Endothelial cell of umbilical vein (primary cell): Measurements from ENCODE around the gene SMURF1. TPM values are rescaled to one million over a fixed set of nuclear protein-coding genes. Genes with fewer than 3 reads are reported as not detected.

Source experiments
- BruUV-seq: library from RNA; stranded (reverse); fragments of 400-500 nt; replicated peaks from 2 replicates; lab custom pipeline; 2021; lab: Mats Ljungman, UMichigan
- CTCF ChIA-PET: fragments of 300-600, 350-600 bp; sonication (Branson Sonifier 250); formaldehyde crosslinking; loops from one replicate; lab custom pipeline; 2021; ENCODE audit warnings: antibody characterized with exemption, inconsistent platforms; lab: Charles Lee
- POLR2A ChIA-PET: fragments of 300-600, 350-600 bp; sonication (Branson Sonifier 250); formaldehyde crosslinking; loops from one replicate; lab custom pipeline; 2021; ENCODE audit warnings: antibody characterized with exemption, inconsistent platforms; lab: Charles Lee
- DNase-seq: peaks from one replicate; pipeline ENCODE4 v3.0.0-alpha.2; 2011; ENCODE audit warnings: low read depth, low spot score
- FAIRE-seq: peaks from 2 replicates; lab custom pipeline; 2011; peaks lifted over from hg19 to GRCh38; lab: Jason Lieb, UNC
- H2AFZ ChIP-seq: 2 replicates; pipeline ENCODE4 v1.6.0; 2012; ENCODE audit warnings: low read depth, low read length, control low read depth, inconsistent platforms
- H3K27ac ChIP-seq: 2 replicates; pipeline ENCODE4 v1.5.1; 2011; ENCODE audit warnings: low read depth, mild to moderate bottlenecking, control low read depth, low read length, moderate library complexity; ENCODE audit not compliant: insufficient read depth
- H3K27me3 ChIP-seq, 2 experiments: 2 replicates each; pipeline versions ENCODE4 v1.6.0 to v1.6.1; 2011; ENCODE audit warnings: low read length in 2 of 2, mixed read lengths in 1 of 2; ENCODE audit not compliant: control insufficient read depth in 2 of 2, insufficient read depth in 2 of 2
- H3K36me3 ChIP-seq, 2 experiments: 2 replicates in 1 of 2; 3 replicates in 1 of 2; pipeline ENCODE4 v1.5.1; 2011; ENCODE audit warnings: low read length in 2 of 2, mild to moderate bottlenecking in 1 of 2, moderate library complexity in 1 of 2; ENCODE audit not compliant: control insufficient read depth in 2 of 2, insufficient read depth in 2 of 2; ENCODE audit errors: extremely low read depth in 1 of 2
- H3K4me1 ChIP-seq: 3 replicates; pipeline ENCODE4 v1.5.1; 2011; ENCODE audit warnings: mild to moderate bottlenecking, low read length; ENCODE audit not compliant: control insufficient read depth, insufficient read depth; ENCODE audit errors: extremely low read depth
- H3K4me2 ChIP-seq: 2 replicates; pipeline ENCODE4 v1.6.1; 2011; ENCODE audit warnings: low read length, control low read depth, mixed read lengths; ENCODE audit not compliant: insufficient read depth
- H3K4me3 ChIP-seq, 3 experiments: fragments of 200-600 bp in 1 of 3; sonication (generic), shearing (Covaris generic) in 1 of 3; replicated peaks in 1 of 3; 2 replicates each; pipeline ENCODE4 v1.5.1; 2011 to 2016; ENCODE audit warnings: control low read depth in 3 of 3, low read length in 3 of 3, mild to moderate bottlenecking in 2 of 3, inconsistent platforms in 1 of 3, low read depth in 1 of 3, moderate library complexity in 1 of 3; ENCODE audit not compliant: insufficient read depth in 1 of 3
- H3K79me2 ChIP-seq: 2 replicates; pipeline ENCODE4 v1.6.0; 2012; ENCODE audit warnings: low read length, inconsistent platforms; ENCODE audit not compliant: control insufficient read depth, insufficient read depth
- H3K9ac ChIP-seq: replicated peaks from 2 replicates; pipeline ENCODE3; 2011; ENCODE audit warnings: low read length, control low read depth; ENCODE audit not compliant: insufficient read depth; ENCODE audit errors: extremely low read depth
- H3K9me1 ChIP-seq: replicated peaks from 3 replicates; pipeline ENCODE4 v1.6.0; 2011; ENCODE audit warnings: mild to moderate bottlenecking, low read length; ENCODE audit not compliant: control insufficient read depth, insufficient read depth; ENCODE audit errors: extremely low read depth
- H3K9me3 ChIP-seq: replicated peaks from 2 replicates; pipeline ENCODE4 v1.5.1; 2012; ENCODE audit warnings: low read length, inconsistent platforms; ENCODE audit not compliant: control insufficient read depth, insufficient read depth
- H4K20me1 ChIP-seq: replicated peaks from 2 replicates; pipeline ENCODE3; 2011; ENCODE audit warnings: mild to moderate bottlenecking, low read length; ENCODE audit not compliant: control insufficient read depth, insufficient read depth; ENCODE audit errors: extremely low read depth
- CTCF ChIP-seq, 2 donors: IDR thresholded peaks; 1 replicate in 1 of 2; 2 replicates in 1 of 2; pipeline ENCODE4 v1.5.1; 2011; ENCODE audit warnings: low read length in 2 of 2, mild to moderate bottlenecking in 2 of 2, moderate library complexity in 2 of 2, control low read depth in 1 of 2, inconsistent platforms in 1 of 2, low read depth in 1 of 2; ENCODE audit not compliant: insufficient read depth in 1 of 2; ENCODE audit errors: extremely low read depth in 1 of 2
- EZH2 ChIP-seq: IDR thresholded peaks from 2 replicates; pipeline ENCODE4 v1.6.1; 2012; ENCODE audit warnings: borderline replicate concordance, low read depth, mild to moderate bottlenecking, moderate library complexity, low read length, inconsistent platforms; ENCODE audit not compliant: severe bottlenecking
- FOS ChIP-seq: IDR thresholded peaks from 2 replicates; pipeline ENCODE4 v1.6.1; 2011; ENCODE audit warnings: mild to moderate bottlenecking, low read length, moderate library complexity, borderline replicate concordance; ENCODE audit not compliant: insufficient read depth
- GATA2 ChIP-seq: IDR thresholded peaks from 2 replicates; pipeline ENCODE4 v1.7.0; 2011; ENCODE audit warnings: low read depth, mild to moderate bottlenecking, moderate library complexity, mixed read lengths, low read length; ENCODE audit not compliant: insufficient read length, insufficient read depth
- JUN ChIP-seq: IDR thresholded peaks from 2 replicates; pipeline ENCODE4 v1.6.1; 2011; ENCODE audit warnings: borderline replicate concordance, low read depth; ENCODE audit not compliant: insufficient read length, insufficient read depth
- MAX ChIP-seq: IDR thresholded peaks from 2 replicates; pipeline ENCODE4 v1.6.1; 2011; ENCODE audit not compliant: insufficient read depth, insufficient read length
- MYC ChIP-seq: IDR thresholded peaks from one replicate; pipeline ENCODE4 v1.6.1; 2011; ENCODE audit warnings: mild to moderate bottlenecking, low read depth, low read length
- POLR2A ChIP-seq: IDR thresholded peaks from 2 replicates; pipeline ENCODE4 v1.6.1; 2012; ENCODE audit warnings: low read depth, mild to moderate bottlenecking, control low read depth, low read length
- POLR2AphosphoS5 ChIP-seq: IDR thresholded peaks from 2 replicates; pipeline ENCODE4 v1.6.1; 2012; ENCODE audit warnings: low read depth, mild to moderate bottlenecking, control low read depth, low read length, moderate library complexity; ENCODE audit not compliant: insufficient read depth
- dilution Hi-C: fragments of 300-500 bp; cut with MboI; formaldehyde crosslinking; loops from one replicate; pipeline ENCODE4 v1.15.0; 2019; ENCODE audit warnings: low sequenced_read_pairs; ENCODE audit not compliant: extremely low pct_ligation_motif_present
- intact Hi-C: fragments of 100-400 bp; cut with micrococcal nuclease; formaldehyde crosslinking; loops from one replicate; pipeline ENCODE4 v1.10.0; 2022
- polyA plus RNA-seq, 4 experiments: library from polyadenylated mRNA; depleted of rRNA in 3 of 4; stranded (reverse) in 3 of 4; unstranded in 1 of 4; fragments of >200 nt; gene quantifications; 2 replicates each; pipeline versions ENCODE4 v1.2.1 to v1.2.3, GENCODE V29; 2011 to 2012; ENCODE audit warnings: missing spikeins in 1 of 4
- total RNA-seq: library from RNA; stranded (reverse); gene quantifications from 2 replicates; pipeline ENCODE4 v1.2.3, GENCODE V29; 2021

SMURF1 gene
- total and polyA plus RNA-seq, 2 donors (not counting 3 experiments of a cell fraction or from before 2014, with no cell fraction given) = 11.5 to 22.8 TPM

GRCh38 chr7:99170065-99170729, 26.3 kb upstream of the SMURF1 start:
- Histone ChIP-seq H3K36me3 (no peaks in the 10 kb centered on the region), H3K4me2 (no peak overlapping the region), H2AFZ (no peak overlapping the region), H3K4me1 (no peaks in the 10 kb centered on the region), H3K79me2 (no peaks in the 10 kb centered on the region), H4K20me1 (no peaks in the 10 kb centered on the region), H3K4me3 (no peak overlapping the region), H3K9me1 (no peaks in the 10 kb centered on the region), H3K27me3 (peaks cover 3 to 12% of the 10 kb centered on the region in 2 experiments), H3K9ac (no peak overlapping the region), H3K27ac (no peak overlapping the region), H3K9me3 (no peaks in the 10 kb centered on the region)
- intact Hi-C loops (no loop called here), dilution Hi-C loops (no loop called here)
- DNase-seq = no peak
- no TSS peak for BruUV-seq
- ChIA-PET CTCF (no interaction called here), POLR2A (no interaction called here)
- no peak for FAIRE-seq
- TF ChIP-seq JUN = no peak
- TF ChIP-seq MAX = no peak
- TF ChIP-seq POLR2AphosphoS5 = no peak
- TF ChIP-seq GATA2 = no peak
- TF ChIP-seq EZH2 = no peak
- no peak for TF ChIP-seq POLR2A
- no peak for TF ChIP-seq MYC
- no peak for TF ChIP-seq FOS
- TF ChIP-seq CTCF (IDR thresholded peaks at IDR 0.05; ENCODE audit: extremely low read depth in 1 of 2, insufficient read depth in 1 of 2, low read depth in 1 of 2, low read length in 2 of 2) = no peak
